NCI-H2029 (cell line): ENCODE measurements around the gene THAP9.

Experiments
- DNase-seq: peaks from one replicate; lab custom pipeline; 2025; lab: John Stamatoyannopoulos, UW

THAP9 gene

DNA sequence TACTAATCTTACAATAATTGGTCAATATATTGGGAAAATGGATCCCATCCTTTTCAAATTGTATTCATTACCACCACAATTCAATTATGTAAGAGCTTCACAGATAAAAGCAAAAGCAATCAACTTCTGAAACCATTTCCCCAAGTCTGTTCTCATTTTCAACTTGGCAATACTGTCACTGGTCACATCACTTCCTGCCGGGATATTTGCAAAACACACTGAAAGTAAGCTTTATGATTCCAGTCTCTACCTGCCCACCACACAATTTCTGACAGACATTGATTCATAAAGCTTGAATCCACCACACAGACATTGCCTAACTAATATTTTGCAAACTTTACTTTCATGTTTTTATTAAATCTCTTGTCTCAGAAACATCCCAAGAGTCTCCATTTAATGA is 56.5 kb downstream of the THAP9 start:
- no peak for DNase-seq

DNA sequence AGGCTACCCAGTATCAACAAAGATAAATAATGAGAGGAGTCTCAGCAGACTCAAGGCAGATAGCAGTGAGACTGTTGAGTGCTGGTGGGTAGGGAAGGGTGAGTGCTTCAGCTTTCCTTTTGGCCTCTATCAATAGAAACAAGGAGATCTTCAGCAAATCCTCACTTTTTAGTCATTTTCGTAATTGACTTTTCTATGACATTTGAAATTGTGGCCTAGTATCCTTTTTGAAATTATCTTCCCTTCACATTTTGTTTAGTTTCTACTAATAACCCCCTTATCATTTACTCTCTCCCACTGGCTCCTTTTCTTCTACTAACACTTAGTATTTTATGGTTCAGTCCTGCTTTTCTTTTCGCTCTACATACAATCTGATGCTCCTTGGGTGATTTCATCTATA is 65.2 kb downstream of the THAP9 start:
- no peak for DNase-seq

- no peak for DNase-seq
Observed at GRCh38 chr4:82968972-82969371, 68.4 kb downstream of the THAP9 start.

DNA sequence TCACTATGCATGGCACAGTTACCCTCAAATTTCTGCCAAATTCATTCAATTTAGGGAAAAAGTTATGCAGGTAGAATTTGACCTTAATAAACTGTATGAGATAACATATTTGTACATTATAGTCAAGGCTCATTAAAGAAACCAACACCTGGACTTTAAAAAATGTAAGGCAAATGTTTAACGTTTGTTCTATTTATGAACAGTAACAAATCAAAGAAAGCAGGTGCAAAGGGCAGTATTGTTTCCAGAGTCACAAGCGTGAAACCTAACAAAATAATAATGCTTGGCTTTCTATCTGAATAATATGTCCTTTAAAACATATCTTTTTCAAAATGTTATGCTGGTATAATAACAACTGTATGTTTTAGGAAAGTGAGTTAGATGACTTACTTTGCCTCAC is 68.9 kb downstream of the THAP9 start:
- DNase-seq: no peak
